ENCODE measurements around the gene EEF2.
"Not testable (repeated sequence)": the region's sequence is repeated elsewhere in the genome, so short reads cannot be mapped to it uniquely, and the experiment has no call there.

EEF2 gene

GRCh38 chr19:3944018-3944721 is 41.1 kb downstream of the EEF2 start:
- no peak for DNase-seq

GRCh38 chr19:3942790-3943409 is 42.4 kb downstream of the EEF2 start:
- no peak for DNase-seq

- DNase-seq: not testable (repeated sequence)
These were observed 46.8 kb downstream of the EEF2 start for GRCh38 chr19:3938300-3938950.

- no peak for DNase-seq
These were observed 48.5 kb downstream of the EEF2 start for GRCh38 chr19:3936506-3937442.

- DNase-seq: peak; percentile 29
These were observed 52.1 kb downstream of the EEF2 start, which contains the start of gene NMRK2 for GRCh38 chr19:3932931-3933810. Gene NMRK2 (plus strand): TSS chr19:3933069. CDS start chr19:3933672, 603 bp downstream.

GRCh38 chr19:3931041-3931440 is 54.2 kb downstream of the EEF2 start:
- no peak for DNase-seq
